ENCODE data around the gene ESRRG.
"Not testable (repeated sequence)": the region's sequence is repeated elsewhere in the genome, so short reads cannot be mapped to it uniquely, and the experiment has no call there.

Gene ESRRG

DNA sequence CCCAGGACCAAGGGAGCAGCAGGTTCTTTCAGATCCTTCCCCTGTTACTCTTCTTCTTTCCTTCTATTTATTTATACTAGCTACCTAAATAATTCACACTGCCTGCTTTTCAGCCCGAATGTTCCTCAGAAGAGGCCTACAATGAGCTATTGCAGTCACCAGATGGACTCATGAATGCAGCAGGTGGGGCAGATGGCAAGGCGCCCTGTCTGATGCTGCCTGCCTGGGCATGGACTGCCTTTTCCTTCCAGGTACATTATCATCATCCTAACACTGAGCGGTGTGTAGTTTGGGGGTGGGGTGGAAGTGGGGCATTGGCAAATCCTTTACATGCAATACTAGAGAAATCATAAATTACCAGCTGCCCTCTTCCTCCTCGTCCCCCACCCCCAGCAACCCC, 17.6 kb downstream of the ESRRG start:
- FAIRE-seq = no peak
- no peak for DNase-seq (ENCODE audit: low spot score)

- not testable (repeated sequence) for FAIRE-seq; DNase-seq (ENCODE audit: low spot score)
Measured at GRCh38 chr1:216704065-216704464, 19.2 kb downstream of the ESRRG start.

GRCh38 chr1:216702170-216702569, 21.1 kb downstream of the ESRRG start:
- DNase-seq (ENCODE audit: low spot score) = no peak
- no peak for FAIRE-seq

- no peak for FAIRE-seq
- no peak for DNase-seq (ENCODE audit: low spot score)
Measured at GRCh38 chr1:216700779-216701178, 22.4 kb downstream of the ESRRG start.

DNA sequence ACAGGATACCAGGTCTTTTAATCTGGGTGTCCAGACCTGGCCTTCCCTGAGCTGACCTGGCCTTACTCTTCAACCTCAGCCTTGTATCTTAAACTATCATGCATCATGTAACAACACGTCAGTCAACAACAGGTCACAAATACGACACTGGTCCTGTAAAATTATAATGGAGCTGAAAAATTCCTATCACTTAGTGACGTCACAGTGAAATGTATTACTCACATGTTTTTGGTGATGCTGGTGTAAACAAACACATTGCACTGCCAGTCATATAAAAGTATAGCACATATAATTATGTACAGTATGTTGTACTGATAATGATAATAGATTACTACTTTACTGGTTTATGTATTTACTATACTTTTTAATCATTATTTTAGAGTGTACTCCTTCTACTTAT, 31.5 kb downstream of the ESRRG start:
- FAIRE-seq (no peak), DNase-seq (ENCODE audit: low spot score) (no peak)

- DNase-seq (ENCODE audit: low spot score) = no peak
- FAIRE-seq = no peak
Measured at GRCh38 chr1:216690603-216691002, 32.6 kb downstream of the ESRRG start.

- FAIRE-seq (no peak), DNase-seq (ENCODE audit: low spot score) (no peak)
Measured at GRCh38 chr1:216688127-216688657, 35.0 kb downstream of the ESRRG start.

DNA sequence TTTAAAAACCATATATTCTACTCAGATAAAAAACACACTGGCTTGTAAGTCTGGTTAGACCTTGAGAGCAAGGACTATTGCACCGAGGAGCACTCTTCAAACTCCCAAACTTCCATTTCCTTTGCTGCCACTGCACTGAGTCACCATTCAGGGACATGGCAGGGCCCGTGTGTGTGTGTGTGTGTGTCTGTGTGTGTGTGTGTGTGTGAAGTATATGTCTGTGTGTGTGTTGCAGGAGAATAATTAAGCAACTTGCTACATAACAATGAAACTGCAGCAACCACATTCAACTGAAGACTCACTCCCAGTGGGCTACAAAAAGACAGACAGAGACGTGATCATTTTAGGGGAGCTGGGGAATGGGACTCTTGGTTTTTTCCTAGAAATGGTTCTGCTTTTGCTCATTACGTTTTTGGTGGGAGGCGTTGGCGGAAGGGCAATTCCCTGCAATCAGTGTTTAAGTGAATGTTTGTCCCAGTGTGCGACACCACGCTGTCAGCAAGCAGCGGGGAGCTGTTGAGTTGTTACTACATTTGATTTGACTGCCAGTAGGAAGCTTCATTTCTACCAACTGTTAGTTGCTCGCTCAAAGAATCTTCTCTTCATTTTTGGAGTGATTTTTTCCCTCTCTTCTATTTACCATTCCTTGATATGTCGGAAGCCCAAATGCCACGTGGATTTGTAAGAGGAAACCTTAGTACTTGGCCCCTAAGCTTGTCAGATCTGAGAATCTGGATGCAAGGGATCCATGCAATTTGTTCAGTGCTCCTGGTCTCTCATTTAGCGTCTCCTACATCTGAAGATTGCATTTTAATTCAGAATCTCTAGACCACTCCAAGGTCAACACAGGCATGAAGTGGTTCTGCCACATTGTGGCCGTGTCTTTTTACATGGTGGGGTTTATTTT, 36.1 kb downstream of the ESRRG start:
- FAIRE-seq = peak; percentile 9

DNA sequence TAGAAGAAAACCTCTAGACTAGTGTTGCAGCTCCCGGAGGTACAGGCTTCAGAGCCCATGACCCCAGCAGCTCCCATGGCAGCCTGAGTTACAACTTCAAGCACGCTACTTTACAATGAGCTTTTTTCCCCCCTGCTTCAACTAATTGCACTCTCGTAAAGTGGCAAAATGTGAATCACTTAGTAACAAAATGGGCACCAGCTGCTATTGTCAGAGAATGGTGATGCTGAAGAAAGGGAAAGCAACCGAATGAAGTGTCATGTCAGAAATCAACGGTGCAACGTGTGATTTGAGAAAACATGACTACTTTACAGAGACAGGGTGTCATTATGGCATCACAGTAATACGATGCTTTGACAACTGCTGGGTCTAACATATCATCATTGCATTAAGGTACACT, 40.5 kb downstream of the ESRRG start:
- no peak for FAIRE-seq
- DNase-seq (ENCODE audit: low spot score) = no peak

More for the DNA sequence above, 36.1 kb downstream of the ESRRG start:
- DNase-seq (ENCODE audit: low spot score) = no peak

DNA sequence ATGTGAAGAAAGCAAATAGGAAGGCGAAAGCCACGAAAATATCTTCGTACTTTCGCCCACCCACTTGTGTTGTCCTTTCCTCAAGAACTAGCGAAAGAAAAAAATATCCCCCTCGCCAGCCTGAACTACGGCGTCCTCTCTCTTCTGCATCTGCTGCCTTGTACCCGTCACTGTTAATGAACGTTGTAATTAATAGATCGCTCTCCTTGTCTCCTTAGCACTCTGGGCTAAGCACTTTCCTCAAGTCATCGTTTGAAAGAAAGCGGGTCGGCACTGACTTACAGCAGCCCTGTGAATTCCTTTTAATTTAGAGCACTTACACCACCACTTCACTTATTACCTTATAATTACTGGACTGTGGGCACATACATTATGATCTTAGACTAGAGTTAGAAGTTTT, 44.1 kb downstream of the ESRRG start:
- FAIRE-seq (no peak), DNase-seq (ENCODE audit: low spot score) (no peak)

DNA sequence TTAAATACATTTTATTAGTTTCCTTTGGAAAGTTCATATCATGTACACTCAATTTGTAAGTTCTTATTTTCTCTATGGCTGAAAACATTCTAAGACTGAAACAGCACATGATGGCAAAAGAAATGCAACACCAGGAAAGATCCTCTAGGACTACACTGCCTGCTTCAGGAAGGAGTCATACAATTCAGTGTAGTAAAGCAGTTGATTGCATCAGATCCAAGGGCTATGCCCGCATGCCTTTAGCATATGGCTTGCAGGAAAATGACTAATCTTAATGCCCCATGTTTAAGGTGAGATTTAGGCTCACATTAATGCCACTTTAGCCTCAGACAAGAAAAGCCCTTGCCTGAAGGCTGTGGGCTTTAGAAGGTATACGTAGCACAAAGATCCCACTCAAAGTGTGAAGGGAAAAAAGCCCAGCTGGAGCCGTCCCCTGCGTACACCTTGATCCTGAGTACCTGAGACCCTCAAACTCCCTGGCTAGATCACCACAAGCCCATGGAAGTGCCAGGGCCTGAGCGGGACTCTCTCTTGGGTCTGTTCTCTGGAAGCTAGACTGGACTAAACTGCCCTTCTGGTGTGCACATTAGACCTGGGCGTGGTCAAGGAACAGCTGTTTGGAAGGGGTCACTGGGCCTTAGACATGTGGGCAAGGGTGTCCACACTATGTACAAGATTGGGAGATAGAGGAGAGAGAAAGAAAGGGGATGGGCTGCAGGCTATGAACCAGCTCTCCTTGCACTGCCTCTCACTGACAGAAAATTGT, 52.9 kb downstream of the ESRRG start:
- no peak for FAIRE-seq
- DNase-seq (ENCODE audit: low spot score) = peak; percentile 6

DNA sequence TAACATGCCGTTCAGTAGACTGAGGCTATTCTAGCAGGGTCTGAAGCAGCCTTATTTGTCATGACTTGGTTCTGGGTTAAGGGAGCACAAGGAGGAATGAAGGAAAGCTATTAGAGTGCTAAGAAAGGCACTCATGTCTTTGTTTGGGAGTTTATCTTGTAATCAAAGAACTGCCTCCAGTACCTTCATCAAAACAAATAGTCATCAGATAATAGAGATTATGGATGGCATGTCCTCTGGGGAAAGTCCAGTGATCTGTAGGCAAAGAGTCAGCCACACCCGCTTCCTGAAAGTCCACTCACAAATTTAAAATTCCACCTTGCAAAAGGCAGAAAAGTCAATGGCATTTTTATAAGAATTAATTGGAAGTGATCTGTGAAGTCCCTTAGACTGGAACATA, 56.8 kb downstream of the ESRRG start:
- DNase-seq (ENCODE audit: low spot score) = no peak
- no peak for FAIRE-seq

DNA sequence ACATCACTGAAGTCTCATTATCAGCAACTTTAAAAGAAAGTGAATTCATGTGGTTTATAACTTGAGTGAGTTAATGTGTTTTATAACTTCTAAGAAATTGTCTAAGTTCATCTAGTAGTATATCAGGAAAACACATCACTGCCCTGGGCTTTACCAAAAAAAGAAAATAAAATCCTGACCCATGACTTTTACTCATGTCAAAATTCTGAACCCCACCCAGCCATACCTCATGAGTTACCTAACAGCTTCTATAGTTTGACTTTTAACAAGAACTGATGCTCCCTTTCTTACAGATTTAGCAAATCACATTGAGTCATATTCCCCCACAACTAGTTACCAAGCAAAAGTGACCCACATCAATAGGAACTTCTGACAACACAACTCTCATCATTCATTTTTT, 57.4 kb downstream of the ESRRG start:
- FAIRE-seq (no peak), DNase-seq (ENCODE audit: low spot score) (no peak)

GRCh38 chr1:216665406-216665805, 57.8 kb downstream of the ESRRG start:
- no peak for FAIRE-seq
- DNase-seq (ENCODE audit: low spot score) = no peak

DNA sequence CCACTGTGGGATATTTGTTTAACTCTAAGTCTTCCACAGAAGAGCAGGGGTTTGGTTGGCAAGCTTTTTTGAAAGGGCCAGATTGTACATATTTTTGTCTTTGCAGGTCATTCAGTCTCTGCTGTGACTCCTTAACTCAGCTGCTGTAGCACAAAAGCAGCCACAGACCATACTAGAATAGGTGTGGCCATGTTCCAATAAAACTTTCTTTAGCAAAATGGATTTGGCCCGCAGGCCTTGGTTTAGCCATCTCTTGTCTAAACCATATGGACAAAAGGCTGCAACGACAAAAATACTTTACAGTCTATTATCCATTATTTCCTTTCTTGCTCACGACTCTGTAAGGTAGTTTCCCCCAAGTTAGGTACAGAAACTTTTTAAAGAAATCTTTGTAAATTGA, 60.5 kb downstream of the ESRRG start:
- DNase-seq (ENCODE audit: low spot score) (no peak), FAIRE-seq (no peak)

DNA sequence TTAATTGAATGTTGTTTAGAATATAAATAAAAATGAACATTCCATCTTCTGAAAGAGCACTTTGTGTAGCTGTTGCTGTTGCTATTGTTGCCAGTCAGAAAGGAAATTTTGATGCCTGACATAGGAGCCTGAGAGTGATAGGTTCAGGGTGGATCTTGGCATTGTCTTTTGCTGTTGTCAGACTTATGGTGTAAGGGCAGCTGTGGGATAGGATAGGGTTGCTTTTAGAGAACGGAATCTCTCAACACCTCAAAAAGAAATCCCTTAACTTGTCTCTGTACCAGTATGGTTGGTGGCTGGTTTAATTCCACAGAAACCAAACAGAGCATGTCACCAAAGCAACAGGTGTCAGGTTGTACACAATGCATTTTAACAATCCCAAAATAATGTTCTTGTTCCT, 62.7 kb downstream of the ESRRG start:
- DNase-seq (ENCODE audit: low spot score) (no peak), FAIRE-seq (no peak)

DNA sequence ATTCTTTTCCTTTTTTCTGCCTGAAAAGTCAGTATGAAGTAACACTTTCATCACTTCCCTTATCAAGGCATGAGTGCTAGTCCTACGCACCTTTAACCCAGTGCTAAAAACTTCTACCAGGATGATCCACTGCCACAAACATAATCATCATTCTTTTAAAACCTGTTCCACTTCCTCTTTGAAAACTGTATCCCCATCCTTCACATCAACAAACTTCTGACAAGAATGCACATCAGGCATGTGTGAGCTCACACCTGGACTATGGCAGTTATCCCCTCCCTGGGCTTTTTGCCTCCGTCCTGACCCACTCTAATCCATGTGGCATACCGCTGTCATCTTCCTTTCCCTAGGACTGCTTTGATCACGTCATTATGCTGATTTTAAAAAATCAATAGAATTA, 70.2 kb downstream of the ESRRG start:
- DNase-seq (ENCODE audit: low spot score) (no peak), FAIRE-seq (no peak)

DNA sequence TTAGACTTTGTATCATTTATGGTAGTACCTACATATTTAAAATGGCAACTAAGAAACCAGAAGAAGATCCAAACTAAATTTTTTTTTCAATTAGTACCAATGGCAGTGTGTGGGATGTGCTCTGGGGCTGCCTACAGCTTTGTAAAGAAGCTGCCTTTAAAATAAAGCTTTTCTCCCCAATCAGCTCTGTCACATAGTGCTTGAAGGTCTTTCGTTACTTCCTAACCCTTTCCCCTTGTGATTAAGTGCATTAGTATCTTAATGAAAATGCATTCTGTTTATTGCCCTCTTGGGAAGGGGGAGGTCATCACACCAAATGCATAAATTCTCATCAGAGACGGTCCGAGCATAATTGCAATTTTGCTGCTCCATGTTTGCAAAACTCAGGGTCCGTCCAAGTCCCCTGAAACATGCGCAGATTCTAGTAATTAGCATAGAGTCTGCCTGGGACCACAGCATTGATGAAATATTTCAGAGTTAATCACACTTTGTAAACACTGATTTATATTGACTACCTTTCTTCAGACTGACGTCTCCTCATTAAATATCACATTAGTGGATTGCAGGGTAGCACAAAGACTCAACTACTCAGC, 71.3 kb downstream of the ESRRG start:
- no peak for FAIRE-seq

GRCh38 chr1:216643176-216643575, 80.1 kb downstream of the ESRRG start:
- DNase-seq (ENCODE audit: low spot score) (no peak), FAIRE-seq (no peak)

More for the DNA sequence above, 71.3 kb downstream of the ESRRG start:
- DNase-seq (ENCODE audit: low spot score) = no peak

GRCh38 chr1:216641669-216642460, 81.4 kb downstream of the ESRRG start:
- FAIRE-seq = no peak
- no peak for DNase-seq (ENCODE audit: low spot score)

DNA sequence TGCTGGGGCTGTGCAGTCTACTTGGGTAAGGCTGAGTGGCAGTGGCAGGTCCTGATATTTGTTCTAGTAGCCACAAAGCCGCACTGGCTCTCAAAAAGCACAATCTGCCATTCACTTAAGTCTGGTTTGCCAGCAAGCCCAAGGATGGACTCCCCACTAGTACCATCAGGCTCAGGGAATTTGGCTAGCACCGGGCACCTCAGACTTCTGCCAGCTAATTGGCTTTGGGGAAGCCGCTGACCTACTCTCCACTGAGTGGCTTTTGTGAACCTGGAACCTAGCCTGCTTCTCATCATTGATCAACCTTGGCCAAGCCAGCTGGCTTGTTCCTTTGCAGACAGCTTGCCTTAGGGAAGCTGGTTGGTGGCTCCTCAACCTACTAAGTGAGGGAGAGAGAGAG, 83.1 kb downstream of the ESRRG start:
- no peak for DNase-seq (ENCODE audit: low spot score)
- no peak for FAIRE-seq

All from urothelium cell line (cell line).